ENCODE data around the gene NEURL2. TPM values are rescaled to one million over a fixed set of nuclear protein-coding genes. Genes with fewer than 3 reads are reported as not detected.
"Not testable (repeated sequence)": the region's sequence is repeated elsewhere in the genome, so short reads cannot be mapped to it uniquely, and the experiment has no call there.

NEURL2 gene
- total RNA-seq, 1 donor from 2014 or later: 3.3 TPM

DNA sequence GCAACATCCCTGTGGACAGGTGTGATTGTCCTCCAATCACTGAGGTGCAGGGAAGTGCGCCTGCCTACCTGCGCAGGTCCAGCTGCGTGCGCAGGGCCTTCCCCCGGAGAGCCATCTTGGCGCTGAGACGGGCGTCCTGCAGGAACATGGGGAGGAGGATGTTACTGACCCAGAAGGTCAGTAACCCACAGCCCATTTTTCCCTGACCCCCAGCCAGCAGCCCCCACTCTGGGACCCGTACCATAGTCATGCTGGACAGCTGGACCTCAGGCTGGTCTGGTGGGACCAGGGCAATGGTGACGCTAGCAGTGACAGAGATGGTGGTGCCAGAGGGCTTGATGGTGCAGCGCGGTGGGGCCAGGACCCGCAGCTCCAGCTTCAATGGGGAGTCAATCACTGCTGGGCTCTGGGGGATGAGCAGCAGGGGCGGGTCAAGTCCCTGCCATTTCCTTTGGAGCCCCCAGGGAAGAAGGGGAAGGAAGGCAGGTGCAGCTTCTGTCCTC, 11.2 kb upstream of the NEURL2 start:
- FAIRE-seq (no peak), DNase-seq (ENCODE audit: low spot score in 2 of 2) (no peak)

DNA sequence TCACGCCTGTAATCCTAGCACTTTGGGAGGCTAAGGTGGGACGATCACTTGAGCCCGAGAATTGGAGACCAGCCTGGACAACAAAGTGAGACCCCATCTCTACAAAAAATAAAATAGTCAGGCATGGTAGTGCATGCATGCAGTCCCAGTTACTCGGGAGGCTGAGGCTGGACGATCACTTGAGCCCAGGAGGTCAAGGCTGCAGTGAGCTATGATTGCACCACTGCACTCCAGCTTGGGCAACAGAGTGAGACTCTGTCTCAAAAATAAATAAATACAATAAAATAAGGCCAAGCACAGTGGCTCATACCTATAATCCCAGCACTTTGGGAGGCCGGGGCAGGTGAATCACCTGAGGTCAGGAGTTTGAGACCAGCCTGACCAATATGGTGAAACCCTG, 10.3 kb upstream of the NEURL2 start:
- DNase-seq (ENCODE audit: low spot score in 2 of 2); FAIRE-seq: not testable (repeated sequence)

DNA sequence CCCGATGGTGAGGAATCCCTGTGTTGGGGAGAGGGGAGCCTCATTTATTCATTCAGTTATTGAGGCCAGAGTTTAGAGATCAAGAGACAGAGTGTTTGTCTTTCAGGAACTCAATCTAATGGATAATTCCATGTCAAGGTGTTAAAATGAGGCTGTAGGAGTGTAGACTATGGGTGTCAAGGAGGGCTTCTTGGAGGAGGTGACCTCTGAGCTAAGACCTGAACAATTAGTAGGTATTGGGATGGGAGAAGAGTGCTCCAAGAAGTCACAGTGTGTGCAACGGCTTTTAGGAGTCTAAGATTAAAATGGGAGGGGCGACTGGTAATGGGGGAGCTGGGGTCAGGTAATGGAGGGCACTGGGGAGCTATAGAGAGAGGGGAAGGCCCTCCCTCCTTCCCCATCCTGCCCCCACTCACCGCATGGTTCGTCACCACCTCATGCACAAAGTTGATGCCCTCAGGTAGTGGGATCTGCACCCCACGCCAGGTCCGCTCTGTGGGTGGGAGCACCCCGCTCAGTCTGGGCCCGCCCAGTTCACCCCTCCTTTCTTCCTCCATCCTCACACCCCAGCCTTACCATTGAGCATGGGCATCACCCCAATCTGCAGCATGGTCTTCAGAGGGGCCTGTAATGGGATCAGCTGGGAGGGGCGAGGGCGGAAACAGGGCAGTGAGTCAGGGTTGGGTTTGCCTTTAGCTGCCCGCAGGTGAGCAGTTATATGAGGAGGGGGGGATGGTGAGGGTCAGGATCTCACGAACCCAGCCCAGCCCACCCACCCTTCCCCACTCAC, 8.2 kb upstream of the NEURL2 start:
- no peak for FAIRE-seq
- no peak for DNase-seq (ENCODE audit: low spot score in 2 of 2)

DNA sequence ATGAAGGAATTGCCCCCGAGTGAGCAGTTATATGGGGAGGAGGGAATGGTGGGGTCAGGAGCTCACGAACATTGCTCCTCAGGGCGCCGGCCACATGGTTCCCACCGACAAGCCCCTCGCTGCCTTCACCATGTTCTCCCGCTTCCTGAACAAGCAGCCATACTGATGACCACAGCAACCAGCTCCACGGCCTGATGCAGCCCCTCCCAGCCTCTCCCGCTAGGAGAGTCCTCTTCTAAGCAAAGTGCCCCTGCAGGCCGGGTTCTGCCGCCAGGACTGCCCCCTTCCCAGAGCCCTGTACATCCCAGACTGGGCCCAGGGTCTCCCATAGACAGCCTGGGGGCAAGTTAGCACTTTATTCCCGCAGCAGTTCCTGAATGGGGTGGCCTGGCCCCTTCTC, 7.3 kb upstream of the NEURL2 start:
- FAIRE-seq: no peak
- DNase-seq (ENCODE audit: low spot score in 2 of 2): no peak

DNA sequence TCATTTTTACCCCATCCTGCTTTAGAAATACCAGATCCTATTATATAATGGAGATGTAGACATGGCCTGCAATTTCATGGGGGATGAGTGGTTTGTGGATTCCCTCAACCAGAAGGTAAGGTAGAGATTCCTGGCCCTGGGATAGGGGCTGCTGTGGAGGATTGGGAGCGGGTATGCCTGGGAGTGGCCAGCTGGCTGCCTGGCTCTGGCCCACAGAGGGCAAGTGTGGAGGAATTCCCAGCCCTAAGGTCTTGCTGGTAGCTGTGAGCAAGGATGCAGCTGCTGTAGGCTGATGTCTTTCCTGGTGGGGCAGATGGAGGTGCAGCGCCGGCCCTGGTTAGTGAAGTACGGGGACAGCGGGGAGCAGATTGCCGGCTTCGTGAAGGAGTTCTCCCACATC, 6.7 kb upstream of the NEURL2 start:
- DNase-seq (ENCODE audit: low spot score in 2 of 2): no peak
- no peak for FAIRE-seq

DNA sequence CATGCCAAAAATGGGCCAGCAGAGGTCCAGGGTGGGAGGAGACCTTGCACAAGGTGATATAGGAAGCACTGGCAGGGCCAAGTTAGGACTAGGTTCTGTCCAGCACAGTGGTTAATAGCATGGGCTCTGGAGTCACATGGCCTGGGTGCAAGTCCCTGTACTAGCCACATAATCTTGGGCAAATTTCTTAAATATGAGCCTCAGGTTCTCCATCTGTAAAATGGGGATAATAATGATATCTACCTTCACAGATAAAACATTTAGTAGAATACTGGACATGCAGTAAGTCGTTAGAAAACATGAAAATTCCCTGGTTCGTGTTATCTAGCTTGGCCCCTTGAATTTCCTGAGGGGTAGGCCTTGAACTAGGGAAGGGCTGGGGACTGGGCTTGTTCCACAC, 6.3 kb upstream of the NEURL2 start:
- FAIRE-seq: no peak
- no peak for DNase-seq (ENCODE audit: low spot score in 2 of 2)

DNA sequence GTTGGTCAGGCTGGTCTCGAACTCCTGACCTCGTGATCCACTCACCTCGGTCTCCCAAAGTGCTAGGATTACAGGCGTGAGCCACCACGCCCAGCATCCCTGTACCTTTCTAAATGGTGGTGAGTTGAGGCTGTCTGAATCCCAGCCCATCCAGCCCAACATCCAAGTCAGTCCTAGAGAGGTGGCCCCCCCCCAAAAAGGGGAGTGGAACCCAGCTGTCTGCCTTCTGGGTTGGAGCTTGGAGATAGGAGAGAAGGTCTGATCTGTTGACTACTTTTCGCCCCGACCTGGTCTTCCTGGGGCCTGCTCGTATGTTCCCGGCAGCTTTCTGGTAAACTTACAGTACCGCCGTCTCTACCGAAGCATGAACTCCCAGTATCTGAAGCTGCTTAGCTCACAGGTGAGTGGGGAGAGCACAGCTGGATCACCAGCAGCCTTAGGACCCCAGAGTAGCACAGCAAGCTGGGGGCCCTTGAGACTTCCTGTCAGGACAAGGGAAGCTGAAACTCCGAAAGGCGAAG, 5.7 kb upstream of the NEURL2 start:
- FAIRE-seq (no peak), DNase-seq (ENCODE audit: low spot score in 2 of 2) (no peak)

DNA sequence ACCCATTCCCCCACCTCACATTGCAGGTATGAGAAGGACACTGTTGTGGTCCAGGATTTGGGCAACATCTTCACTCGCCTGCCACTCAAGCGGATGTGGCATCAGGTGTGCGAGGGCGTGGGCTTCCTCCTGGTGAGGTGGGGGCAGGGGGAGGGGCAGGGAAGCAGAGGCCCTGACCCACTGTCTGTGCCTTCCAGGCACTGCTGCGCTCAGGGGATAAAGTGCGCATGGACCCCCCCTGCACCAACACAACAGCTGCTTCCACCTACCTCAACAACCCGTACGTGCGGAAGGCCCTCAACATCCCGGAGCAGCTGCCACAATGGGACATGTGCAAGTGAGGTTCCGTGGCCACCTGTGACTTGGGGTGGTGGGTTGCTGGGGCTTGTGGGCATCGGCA, 3.8 kb upstream of the NEURL2 start:
- no peak for DNase-seq (ENCODE audit: low spot score in 2 of 2)
- no peak for FAIRE-seq

DNA sequence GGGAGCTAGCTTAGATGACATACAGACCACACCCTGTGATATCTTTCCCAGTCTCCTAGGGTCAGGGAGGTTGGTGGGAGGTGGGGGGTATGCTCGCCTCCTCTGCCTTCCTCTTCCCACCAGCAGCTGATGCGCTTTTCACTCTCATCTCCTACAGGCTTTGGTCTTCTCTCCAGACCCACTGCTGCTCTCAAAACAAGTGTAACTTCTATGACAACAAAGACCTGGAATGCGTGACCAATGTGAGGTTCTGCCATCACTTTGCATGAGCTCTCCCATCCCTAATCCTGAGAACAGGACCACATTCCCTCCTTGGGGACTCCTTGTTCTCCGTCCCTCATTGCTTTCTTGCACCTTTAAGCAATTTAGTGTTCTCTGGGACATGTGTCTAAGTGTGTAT, 2.8 kb upstream of the NEURL2 start:
- FAIRE-seq: no peak
- no peak for DNase-seq (ENCODE audit: low spot score in 2 of 2)

DNA sequence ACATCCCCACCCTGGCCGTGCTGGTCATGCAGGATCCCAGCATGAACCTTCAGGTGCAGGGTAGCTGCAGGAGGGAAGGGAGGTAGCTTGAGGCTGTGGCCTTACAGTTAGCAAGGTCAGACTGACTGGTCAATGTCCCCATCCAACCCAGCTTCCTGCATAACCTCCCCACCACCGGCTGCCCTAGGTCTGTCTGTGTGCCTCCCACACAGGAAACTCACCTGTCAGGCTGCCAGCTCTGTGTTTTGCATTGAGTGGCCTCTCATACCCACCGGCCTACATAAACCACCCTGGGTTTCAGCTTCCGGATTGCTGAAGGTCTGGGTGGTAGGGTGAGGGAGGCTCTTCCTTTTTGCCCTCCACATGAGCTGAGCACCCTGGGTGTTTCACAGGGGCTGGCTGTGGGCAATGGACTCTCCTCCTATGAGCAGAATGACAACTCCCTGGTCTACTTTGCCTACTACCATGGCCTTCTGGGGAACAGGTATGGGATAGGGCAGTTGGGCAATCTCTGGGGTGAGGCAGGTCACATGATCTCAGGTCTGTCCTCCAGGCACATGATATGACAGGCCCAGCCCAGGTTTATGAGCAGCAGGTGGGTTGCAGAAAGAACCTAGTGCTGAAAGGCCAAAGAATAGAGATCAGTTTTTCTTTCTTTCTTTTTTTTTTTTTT, 2.0 kb upstream of the NEURL2 start:
- DNase-seq (ENCODE audit: low spot score in 2 of 2) (no peak), FAIRE-seq (no peak)

DNA sequence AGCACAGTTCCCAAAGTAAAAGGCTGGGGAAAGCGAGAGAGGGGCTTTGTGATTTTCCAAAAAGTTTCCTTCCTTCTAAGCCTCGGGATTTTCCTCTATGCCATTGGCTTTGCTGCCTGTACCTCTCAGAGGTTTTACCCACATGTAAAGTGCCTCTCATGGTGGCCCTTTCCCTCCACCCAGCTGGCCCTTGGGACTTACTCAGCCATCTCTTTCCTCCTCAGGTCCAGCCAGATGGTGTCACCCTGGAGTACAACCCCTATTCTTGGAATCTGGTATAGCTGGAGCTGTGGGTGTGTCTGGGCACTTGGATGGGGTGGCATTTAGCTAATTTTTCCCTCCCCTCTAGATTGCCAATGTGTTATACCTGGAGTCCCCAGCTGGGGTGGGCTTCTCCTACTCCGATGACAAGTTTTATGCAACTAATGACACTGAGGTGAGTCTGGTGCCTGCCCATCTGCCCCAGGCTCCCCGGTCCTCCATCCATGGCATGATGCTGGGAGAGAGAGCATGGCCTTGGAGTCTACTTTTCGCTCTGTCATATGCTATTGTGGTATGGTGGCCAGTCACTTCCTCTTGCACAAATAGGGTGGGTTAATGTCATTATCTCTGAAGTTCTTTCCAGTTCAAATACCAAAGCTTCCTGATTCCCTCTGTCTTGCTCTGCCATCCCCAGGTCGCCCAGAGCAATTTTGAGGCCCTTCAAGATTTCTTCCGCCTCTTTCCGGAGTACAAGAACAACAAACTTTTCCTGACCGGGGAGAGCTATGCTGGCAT, 1.2 kb upstream of the NEURL2 start:
- peak; percentile 49 to 58 for DNase-seq (ENCODE audit: low spot score in 2 of 2)
- no peak for FAIRE-seq

DNA sequence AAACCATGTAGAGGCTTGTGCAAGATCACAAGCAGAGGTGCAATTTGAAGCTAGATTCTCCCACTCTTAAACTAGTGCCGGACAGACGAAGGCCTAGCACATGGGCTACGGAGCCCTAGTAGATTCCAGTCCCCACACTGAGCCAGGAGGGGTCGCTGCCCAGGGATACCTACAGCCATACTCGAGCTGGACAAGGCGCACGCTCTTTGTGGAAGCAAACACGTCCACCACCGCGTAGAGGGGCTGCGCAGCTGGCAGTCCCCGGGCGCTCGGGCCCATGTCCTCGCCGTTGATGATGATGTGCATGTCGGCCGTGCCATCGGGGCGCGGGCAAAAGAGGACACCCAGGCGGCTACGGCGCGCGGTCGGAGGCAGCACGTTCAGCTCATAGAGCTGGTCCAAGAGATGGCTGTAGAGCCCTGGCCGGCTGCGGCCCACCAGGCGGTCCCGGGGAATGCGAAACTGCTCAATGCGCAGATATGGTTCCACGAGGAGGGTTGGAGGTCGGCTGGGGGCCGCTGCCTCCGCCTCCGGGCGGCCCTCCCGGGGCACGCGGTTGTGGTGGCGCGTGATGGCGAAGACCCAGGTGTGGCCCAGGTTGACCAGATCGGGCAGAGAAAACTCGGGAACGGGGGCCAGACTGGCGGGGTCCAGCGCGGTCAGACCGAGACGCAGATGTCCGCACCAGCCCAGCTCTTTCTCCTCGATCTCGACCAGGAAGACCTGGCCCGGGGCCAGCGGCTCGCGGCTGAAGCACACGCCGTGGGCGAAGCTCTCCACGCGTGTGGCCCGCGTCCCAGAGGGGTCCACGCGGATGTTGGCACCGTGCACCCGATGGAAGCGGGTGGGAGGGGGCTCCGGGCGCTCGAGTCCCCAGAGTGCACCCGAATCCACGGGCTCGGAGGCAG, 677 bp downstream of the NEURL2 start:
- peak; percentile 66 to 69 for DNase-seq (ENCODE audit: low spot score in 2 of 2)
- FAIRE-seq: no peak

DNA sequence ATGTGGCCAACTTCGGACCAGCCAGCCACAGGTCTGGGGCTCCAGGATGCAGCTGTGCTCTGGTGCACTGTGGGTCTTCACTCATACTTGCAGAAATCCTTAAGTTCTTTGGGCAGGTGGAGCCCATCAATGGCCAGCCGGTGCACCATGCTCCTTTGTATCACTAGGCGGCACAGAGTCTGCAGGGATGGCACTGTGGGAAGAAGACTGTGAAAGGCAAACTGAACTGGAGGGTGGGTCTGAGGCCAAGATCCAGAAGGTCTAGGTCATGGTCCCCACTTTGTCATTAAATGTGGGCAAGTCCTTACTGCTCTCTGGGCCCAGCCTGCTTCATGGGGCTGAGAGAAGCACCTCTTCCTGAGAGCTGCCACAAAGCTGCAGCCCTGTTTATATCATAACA, 2.3 kb downstream of the NEURL2 start:
- FAIRE-seq: no peak

DNA sequence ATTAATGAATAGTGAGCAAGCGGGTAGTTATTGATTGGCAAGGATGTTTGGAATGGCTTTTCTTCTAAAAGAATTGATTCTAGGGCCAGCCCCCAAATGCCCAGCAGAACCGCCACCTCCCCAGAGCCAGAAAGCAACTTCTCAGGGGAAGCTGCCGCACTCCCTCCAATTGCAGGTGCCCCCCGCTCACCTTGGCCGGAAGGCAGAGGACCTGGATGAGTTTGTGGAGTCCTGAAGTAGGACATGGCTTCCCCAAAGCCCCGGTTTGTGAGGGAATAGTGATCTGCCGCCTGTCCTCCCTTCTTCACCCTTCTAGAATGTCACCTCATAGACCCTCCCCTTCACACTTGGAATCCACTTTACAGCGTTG, 3.7 kb downstream of the NEURL2 start, which contains the start of gene SPATA25:
Gene SPATA25 (minus strand): TSS at position 277 of the 370 bp plus-strand sequence. CDS start 32 bp downstream, at position 245.
- DNase-seq (ENCODE audit: low spot score in 2 of 2) (no peak), FAIRE-seq (no peak)

More for the DNA sequence above, 2.3 kb downstream of the NEURL2 start:
- DNase-seq (ENCODE audit: low spot score in 2 of 2): no peak

DNA sequence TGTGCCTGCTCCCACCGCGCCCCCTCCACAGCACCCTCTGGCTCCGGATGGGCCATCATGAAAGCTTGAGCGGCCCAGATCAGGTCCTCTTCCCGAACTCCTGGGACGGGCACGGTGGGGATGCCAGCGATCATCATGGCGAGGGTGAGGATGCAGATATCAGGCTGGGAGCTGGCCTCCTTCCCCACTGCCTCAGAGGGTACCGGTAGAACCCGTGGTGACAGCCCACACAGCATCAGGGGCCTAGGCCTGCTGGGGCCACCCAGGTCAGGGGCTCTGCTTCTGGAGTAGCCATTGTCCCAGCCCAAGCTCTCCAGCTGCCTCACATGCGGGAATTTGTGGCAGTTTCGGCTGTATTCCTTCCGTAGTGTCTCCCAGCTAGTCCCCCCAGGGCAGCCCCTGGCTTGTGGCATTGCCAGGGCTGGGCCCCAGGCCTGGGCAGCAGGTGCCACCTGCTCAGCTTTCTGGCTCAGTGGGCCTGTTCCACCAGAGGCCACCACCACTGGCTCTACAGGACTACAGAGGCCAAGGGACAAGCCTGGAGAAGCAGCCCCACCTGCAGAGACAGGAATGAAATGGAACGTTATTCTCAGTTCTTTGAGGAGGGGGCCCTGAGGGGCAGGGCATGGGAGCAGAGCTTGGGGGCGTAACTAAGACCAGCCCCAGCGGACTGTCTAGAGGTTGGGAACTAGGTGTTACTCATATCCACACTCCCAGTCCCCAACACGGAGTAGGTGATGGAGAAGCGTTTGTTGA, 4.2 kb downstream of the NEURL2 start:
- no peak for FAIRE-seq
- no peak for DNase-seq (ENCODE audit: low spot score in 2 of 2)

DNA sequence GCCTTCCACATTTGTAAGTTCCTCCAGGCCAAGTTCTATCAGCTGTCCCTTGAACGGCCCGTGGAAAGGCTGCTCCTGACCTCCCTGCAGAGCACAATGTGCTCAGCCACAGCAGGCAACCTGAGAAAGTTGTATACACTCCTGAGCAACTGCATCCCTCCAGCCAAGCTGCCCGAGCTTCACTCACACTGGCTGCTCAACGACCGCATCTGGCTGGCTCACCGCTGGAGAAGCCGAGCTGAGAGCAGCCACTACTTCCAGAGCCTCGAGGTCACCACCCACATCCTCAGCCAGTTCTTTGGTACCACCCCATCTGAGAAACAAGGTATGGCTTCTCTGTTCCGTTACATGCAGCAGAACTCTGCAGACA, 7.9 kb downstream of the NEURL2 start:
- FAIRE-seq: no peak
- DNase-seq (ENCODE audit: low spot score in 2 of 2): no peak

DNA sequence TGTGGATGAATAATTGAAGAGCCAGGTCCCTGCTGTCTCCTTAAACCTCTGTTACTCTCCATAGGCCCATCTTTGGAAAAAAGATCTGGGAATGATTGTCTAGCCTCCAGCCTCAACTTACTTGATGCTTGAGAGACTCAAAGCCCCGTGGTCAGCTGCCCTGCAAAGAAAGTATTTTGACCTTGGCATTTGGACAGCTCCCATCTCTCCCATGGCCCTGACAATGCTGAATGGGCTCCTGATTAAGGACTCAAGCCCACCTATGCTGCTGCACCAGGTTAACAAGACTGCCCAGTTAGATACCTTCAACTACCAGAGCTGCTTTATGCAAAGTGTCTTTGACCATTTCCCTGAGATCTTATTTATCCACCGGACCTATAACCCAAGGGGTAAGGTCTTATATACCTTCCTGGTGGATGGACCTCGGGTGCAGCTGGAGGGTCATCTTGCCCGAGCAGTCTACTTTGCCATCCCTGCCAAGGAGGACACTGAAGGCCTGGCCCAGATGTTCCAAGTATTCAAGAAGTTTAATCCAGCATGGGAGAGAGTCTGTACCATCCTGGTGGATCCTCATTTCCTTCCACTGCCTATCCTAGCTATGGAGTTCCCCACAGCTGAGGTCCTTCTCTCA, 8.4 kb downstream of the NEURL2 start:
- FAIRE-seq (no peak), DNase-seq (ENCODE audit: low spot score in 2 of 2) (no peak)

DNA sequence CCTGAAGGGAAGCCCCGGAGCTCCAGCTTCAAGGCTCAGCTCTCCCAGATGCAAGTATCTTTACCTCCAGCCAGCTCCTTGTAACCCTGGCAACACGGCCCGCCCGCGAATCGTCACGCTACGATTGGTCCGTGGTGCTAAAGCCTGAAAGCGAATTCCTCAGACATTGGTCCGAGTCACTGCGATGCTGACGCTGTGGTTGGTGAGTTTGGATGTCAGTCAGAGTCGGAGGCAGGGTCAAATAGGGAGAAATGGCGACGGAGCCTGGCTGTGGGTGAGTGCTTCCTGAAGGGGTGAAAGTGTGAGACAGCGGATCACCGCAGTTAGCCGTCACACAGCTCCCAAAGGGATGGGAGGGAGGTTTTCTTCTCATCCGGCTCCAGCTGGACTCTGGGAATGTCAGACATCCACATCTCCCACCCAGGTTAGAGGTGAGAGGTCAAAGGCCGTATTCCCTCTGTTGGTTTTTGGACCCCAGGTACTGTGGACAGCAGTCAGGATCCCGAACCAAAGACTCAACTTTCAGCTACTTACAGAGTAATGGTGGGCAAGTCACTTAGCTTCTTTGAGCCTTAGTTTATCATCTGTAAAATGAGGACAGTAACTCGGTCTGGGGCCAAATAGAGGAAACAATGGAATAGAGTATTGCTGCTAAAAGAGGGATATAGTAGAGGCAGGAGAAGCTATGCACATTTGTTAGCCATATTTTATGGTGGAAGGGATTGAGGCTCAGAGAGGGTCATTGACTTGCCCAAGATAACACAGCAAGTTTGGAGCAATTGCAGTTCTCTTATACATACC, 9.8 kb downstream of the NEURL2 start, which contains the start of gene ZSWIM1:
Gene ZSWIM1 (plus strand): TSS at position 240 of the 801 bp plus-strand sequence. CDS start 1,366 bp downstream, outside the sequence.
- DNase-seq (ENCODE audit: low spot score in 2 of 2) (peak; percentile 85 to 94), FAIRE-seq (peak; percentile 92)

Measured in frontal cortex (tissue), 4 donors.